Measurements from ENCODE around the gene CORO2A.

CORO2A gene

DNA sequence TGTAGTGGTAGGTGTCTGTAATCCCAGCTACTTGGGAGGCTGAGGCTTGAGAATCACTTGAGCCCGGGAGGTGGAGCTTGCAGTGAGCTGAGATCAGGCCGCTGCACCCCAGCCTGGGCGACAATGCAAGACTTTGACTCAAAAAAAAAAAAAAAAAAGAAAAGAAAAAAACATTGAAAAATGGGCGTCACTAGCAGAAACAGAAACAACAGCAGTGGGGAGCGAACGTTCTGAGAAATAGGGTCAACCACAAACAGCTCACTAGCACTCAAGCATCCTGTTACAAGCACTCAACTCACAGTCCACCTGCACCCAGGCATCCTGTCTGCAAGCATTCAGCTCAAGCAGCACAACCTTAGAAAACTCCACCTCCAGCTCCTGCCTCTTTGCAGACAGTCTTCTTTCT lies 90.6 kb downstream of the CORO2A start:
- no peak overlapping the region for H3K4me3 ChIP-seq (ENCODE audit: low read depth, low read length)
- TF ChIP-seq, protein P1, sequence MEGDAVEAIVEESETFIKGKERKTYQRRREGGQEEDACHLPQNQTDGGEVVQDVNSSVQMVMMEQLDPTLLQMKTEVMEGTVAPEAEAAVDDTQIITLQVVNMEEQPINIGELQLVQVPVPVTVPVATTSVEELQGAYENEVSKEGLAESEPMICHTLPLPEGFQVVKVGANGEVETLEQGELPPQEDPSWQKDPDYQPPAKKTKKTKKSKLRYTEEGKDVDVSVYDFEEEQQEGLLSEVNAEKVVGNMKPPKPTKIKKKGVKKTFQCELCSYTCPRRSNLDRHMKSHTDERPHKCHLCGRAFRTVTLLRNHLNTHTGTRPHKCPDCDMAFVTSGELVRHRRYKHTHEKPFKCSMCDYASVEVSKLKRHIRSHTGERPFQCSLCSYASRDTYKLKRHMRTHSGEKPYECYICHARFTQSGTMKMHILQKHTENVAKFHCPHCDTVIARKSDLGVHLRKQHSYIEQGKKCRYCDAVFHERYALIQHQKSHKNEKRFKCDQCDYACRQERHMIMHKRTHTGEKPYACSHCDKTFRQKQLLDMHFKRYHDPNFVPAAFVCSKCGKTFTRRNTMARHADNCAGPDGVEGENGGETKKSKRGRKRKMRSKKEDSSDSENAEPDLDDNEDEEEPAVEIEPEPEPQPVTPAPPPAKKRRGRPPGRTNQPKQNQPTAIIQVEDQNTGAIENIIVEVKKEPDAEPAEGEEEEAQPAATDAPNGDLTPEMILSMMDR (conservative IDR thresholded peaks at IDR 0.05; ENCODE audit: low read depth, low read length) = no peak
- peak; percentile 72 for DNase-seq (ENCODE audit: low read depth)

DNA sequence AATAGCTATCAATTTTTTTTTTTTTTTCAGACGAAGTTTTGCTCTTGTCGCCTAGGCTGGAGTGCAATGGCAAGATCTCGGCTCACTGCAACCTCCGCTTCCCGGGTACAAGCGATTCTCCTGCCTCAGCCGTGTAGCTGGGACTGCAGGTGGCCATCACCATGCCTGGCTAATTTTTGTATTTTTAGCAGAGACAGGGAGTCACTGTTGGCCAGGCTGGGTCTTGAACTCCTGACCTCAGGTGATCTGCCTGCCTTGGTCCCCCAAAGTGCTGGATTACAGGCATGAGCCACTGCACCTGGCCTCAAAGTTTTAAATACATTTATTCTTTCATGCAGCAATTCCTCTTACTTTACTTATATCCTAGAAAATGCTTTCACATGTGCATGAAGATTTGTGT lies 91.0 kb downstream of the CORO2A start:
- H3K4me3 ChIP-seq (ENCODE audit: low read depth, low read length) = no peak overlapping the region
- TF ChIP-seq, protein P1 (conservative IDR thresholded peaks at IDR 0.05; ENCODE audit: low read depth, low read length) = no peak
- DNase-seq (ENCODE audit: low read depth) = no peak

DNA sequence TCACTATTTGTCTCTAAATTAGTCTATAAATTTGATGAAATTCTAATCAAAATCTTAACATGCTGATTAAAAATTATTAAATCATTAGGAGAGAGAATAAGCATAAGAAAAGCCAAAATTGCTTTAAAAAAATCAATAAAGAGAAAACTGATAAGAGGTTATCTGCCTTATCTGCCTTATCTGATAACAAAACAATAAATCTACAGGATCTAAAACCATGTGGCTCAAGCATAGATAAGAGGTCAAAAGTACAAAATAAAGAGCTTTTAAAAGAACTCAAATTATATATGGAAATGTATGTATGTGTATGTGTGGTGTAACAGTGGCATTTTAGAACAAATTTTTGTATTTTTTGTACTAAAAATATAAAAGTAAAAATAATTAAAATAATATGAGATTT lies 92.0 kb downstream of the CORO2A start:
- TF ChIP-seq, protein P1 (conservative IDR thresholded peaks at IDR 0.05; ENCODE audit: low read depth, low read length) = no peak
- H3K4me3 ChIP-seq (ENCODE audit: low read depth, low read length) = no peak overlapping the region
- no peak for DNase-seq (ENCODE audit: low read depth)

DNA sequence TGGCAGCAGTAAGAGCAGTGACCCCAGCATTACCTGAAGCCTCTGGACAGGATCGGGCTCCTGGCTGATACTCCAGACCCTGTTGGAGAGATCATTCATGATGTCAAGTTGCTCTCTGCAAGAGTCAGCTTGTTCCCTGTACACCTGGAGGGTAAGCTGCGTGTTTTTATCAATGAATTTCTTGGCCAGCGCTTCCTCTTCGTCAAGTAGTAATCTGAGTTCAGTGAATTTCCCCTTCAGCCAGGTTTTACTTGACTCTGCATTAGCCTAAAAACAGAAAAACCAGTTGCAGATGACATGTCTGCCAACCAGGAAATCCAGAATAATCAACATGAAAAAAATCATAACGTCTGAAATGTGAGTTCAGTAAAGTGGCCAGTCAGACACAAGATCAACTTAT lies 92.5 kb downstream of the CORO2A start:
- H3K4me3 ChIP-seq (ENCODE audit: low read depth, low read length) = no peak overlapping the region
- TF ChIP-seq, protein P1 (conservative IDR thresholded peaks at IDR 0.05; ENCODE audit: low read depth, low read length) = no peak
- no peak for DNase-seq (ENCODE audit: low read depth)

DNA sequence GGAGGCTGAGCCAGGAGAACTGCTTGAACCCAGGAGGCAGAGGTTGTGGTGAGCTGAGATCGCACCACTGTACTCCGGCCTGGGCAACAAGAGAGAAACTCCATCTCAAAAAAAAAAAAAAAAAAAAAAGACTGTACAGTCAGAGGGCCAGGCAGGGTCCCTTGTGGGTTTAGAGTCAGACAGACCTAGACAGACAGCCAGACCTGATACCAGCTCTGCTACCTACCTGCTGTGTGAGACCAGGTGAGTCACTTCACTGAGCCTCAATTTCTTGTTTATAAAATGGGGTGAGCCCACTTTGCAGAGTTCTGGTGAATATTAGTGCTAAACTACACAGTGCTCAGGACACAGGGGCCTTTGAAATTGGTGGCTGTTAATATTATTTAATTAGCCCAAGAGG lies 93.1 kb downstream of the CORO2A start:
- TF ChIP-seq, protein P1 (conservative IDR thresholded peaks at IDR 0.05; ENCODE audit: low read depth, low read length) = no peak
- no peak for DNase-seq (ENCODE audit: low read depth)
- no peak overlapping the region for H3K4me3 ChIP-seq (ENCODE audit: low read depth, low read length)

DNA sequence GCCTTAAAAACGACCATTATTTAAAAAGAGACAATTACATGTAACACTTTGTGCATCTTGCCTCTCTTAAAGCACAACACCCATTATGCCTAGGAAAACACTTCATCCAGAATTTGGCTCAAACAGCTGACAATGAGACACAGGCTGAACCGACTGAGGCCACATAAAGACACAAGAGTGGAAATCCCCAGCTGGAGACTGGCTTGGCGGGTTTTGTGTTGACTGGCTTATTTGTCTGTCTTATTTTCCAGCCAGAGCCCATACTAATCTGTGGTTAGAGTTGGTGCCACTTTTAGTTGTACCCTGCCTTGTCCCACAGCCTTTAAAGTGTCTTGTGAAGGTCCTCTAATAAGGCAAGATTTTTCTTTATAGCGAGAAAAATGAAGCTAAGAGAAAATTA lies 94.6 kb downstream of the CORO2A start:
- DNase-seq (ENCODE audit: low read depth) = no peak
- H3K4me3 ChIP-seq (ENCODE audit: low read depth, low read length) = no peak overlapping the region
- TF ChIP-seq, protein P1 (conservative IDR thresholded peaks at IDR 0.05; ENCODE audit: low read depth, low read length) = no peak

DNA sequence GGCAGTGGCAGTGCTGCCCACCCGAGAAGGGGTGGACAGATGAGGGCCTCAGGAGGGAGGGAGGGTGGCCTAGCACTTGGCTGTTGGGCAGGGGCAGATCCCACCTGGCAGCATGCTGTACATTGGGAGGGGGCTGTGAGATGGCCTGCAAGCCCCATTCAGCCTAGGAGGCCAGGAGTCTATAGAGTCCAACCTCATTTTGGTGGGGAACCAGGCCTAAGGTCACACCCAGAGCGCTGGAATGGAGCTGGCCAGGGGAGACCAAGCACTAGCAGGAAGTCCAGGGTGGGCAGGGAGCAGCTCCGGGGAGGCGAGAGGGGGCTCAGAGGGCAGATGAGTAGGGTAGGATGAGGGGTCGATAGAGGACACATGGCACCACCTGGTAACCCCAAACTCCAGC lies 96.3 kb downstream of the CORO2A start:
- TF ChIP-seq, protein P1 (conservative IDR thresholded peaks at IDR 0.05; ENCODE audit: low read depth, low read length) = no peak
- H3K4me3 ChIP-seq (ENCODE audit: low read depth, low read length) = no peak overlapping the region
- no peak for DNase-seq (ENCODE audit: low read depth)

Data from choroid plexus epithelial cell (primary cell).